ENCODE results near the gene RNU1-4.
A peak's percentile ranks its signal among the peaks of the same experiment; 100 is the strongest.
"Not testable (repeated sequence)": the region's sequence is repeated elsewhere in the genome, so short reads cannot be mapped to it uniquely, and the experiment has no call there.

RNU1-4 gene

DNA sequence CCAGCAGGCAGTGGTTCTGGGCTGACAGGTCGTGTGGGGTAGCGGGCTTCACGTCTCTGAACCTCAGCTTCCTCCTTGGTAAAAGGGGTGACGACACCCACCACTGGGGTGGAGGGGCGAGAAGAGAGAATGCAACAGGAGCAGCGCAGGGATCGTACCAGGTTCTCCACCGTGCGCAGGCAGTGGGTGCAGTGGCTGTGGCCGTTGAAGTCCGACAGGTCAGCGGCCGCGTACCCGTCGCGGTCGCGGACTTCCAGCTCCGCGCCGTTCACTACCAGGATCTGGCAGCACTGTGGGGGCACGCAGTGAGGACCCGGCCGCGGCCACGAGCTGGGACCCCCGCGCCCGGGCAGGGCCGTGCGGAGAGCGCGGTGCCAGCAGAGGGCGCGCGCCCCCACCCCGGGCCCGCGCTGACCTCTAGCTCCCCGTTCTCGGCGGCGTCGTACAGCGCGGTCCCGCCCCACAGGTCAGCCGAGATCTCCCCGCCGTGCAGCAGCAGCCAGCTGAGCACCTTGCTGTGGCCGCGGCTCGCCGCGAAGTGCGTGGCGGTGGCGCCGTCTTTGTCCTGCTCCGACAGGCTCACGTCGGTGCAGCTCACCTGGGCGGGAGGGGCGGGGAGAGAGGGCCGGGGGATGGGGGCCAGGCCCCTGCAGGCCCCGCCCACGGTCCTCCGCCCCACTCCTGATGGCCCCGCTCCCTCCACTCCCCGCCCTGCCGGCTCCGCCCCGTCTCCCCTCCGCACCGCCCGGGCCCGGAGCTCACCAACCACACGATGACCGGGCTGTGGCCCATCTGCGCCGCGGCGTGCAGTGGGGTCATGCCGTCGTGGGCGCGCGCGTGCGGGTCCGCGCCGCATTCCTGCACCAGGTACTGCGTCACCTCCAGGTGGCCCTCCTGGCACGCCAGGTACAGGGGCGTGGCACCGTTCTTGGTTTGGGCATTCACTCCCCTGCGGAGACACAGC, 32.9 kb upstream of the RNU1-4 start:
- H3K4me3 ChIP-seq (ENCODE audit: low read depth, low read length), result not testable (repeated sequence)

DNA sequence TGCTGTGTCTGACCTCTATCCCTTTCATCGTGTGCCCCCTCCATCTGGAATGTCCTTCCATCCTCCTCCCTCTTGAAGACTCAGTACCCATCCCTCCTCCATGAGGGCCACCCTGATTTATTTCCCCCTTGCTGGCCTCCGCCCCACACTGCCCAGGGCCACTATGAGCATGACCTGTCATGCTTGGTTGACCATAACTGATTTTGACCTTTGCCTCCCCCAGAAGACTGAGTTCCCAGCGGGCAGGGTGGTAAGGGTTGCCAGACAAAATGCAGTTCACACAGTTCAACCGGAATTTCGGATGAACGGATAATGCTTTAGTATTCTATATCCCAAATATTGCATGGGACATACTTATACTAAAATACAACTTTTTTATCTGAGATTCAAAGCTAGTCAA, 31.6 kb upstream of the RNU1-4 start:
- not testable (repeated sequence) for H3K4me3 ChIP-seq (ENCODE audit: low read depth, low read length)

DNA sequence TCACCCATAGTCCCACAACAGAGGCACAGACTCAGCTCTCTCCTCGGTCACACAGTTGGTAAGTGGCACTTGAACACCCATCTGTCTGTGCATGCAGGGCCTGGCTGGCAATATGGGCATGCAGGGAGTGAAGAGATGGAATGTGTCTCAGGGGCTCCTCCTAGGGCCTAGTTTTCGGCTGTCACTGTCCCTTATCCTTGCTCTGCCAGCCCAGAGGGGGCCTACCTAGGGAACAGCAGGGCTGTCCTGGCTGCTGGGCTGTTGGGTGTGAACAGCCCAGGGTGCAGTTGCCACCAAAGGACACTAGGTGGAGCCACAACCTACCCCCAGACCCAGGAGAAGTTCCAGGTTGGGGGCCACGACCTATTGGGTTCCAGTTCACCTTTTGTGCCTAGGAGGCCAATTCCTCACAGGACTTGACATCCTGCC, 30.6 kb upstream of the RNU1-4 start:
- TF ChIP-seq, protein P1, sequence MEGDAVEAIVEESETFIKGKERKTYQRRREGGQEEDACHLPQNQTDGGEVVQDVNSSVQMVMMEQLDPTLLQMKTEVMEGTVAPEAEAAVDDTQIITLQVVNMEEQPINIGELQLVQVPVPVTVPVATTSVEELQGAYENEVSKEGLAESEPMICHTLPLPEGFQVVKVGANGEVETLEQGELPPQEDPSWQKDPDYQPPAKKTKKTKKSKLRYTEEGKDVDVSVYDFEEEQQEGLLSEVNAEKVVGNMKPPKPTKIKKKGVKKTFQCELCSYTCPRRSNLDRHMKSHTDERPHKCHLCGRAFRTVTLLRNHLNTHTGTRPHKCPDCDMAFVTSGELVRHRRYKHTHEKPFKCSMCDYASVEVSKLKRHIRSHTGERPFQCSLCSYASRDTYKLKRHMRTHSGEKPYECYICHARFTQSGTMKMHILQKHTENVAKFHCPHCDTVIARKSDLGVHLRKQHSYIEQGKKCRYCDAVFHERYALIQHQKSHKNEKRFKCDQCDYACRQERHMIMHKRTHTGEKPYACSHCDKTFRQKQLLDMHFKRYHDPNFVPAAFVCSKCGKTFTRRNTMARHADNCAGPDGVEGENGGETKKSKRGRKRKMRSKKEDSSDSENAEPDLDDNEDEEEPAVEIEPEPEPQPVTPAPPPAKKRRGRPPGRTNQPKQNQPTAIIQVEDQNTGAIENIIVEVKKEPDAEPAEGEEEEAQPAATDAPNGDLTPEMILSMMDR (IDR thresholded peaks at IDR 0.05; ENCODE audit: borderline replicate concordance, insufficient read depth, low read depth, low read length), result peak; percentile 57
- H3K4me3 ChIP-seq (ENCODE audit: low read depth, low read length), result not testable (repeated sequence)

DNA sequence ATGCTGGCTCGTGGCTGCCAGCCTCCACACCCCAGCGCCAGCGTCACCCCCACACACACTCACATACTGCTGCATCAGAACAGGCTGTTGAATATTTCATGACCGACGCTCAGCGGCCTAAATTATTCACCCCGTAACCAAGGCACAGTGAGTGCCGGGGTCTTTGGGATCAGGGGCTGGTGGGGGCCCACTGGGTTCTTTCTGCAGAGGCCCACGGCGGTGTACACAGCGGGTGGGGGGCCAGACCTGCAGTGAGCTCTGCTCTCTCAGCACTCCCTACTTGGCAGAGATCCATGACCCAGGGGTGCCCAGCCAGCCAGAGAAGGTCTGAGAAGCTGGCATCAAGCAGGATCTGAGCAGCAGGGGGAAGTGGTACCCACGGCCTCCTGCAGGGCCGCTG, 29.7 kb upstream of the RNU1-4 start:
- H3K4me3 ChIP-seq (ENCODE audit: low read depth, low read length), result not testable (repeated sequence)

DNA sequence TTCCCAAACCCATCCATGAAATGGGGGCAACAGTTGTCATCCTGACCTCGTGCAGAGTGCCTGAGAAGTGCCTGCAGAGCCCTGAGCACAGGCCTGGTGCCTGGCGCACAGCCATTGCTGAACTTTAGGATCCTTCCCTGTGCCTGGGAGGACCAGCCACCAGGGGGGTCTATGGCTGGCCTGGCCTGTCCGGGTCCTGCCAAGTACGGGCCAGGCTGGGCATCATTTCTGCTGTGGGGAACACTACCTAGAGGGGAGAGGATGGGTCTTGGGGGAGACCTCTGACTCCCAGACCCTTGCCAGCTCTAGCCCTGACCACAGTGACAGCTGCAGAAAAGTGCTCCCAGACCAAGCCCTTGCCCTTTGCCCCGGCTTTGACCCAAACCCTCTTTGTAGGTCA, 28.2 kb upstream of the RNU1-4 start:
- H3K4me3 ChIP-seq (ENCODE audit: low read depth, low read length), result not testable (repeated sequence)

DNA sequence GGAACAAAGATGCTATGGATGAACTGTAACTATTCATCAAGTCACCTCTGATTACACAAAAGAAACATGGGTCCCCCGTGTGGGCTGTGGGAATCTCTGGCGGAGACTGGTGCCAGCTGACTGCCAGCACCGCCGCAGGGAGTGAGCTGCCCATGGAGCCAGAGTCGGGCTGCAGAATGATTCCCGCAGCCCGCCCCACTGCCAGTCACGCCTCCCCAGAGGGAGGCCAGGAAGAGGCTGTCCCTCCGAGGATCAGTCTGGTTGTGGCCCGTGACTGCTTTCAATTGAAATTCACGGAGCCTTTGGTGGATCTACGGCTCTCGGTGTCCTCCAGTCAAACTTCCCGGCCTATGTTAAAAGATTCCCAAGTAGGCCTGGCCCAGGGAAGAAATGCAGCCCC, 27.7 kb upstream of the RNU1-4 start:
- H3K4me3 ChIP-seq (ENCODE audit: low read depth, low read length), result not testable (repeated sequence)

DNA sequence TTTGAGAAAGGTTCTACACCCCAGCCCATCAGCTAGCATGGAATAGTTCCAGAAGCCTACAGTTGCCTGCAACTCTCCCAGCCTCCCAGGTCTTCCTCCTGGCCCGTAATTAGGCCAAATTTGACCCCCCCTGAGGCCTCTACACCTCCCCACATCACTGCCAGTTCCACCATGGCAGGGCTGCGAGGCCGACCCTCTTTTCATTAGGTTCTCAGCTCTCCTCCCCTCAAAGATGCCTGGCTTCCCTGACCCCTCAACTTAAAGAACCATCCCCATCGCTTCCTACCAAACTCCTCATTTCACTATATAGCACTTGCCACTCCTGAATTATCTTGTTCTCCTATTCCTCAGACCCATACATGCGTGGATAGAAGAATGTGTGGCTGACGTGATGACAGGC, 27.3 kb upstream of the RNU1-4 start:
- not testable (repeated sequence) for H3K4me3 ChIP-seq (ENCODE audit: low read depth, low read length)

DNA sequence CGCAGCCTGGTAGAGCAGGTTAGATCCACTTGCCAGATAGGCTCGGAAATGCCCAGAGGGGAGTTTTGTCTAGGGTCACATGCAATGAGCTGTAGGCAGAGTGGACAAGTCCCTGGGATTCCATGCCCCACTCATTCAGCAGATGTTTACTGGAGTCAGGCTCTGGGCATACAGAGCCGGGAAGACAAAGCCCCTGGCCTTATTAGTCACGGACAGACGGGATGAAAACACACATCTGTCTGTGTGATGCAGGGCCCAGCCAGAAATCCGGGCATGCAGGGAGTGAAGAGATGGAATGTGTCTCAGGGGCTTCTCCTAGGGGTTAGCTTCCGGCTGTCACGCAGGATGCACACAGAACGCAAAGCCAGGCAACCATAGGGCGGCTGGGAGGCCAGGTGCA, 26.8 kb upstream of the RNU1-4 start:
- not testable (repeated sequence) for H3K4me3 ChIP-seq (ENCODE audit: low read depth, low read length)

DNA sequence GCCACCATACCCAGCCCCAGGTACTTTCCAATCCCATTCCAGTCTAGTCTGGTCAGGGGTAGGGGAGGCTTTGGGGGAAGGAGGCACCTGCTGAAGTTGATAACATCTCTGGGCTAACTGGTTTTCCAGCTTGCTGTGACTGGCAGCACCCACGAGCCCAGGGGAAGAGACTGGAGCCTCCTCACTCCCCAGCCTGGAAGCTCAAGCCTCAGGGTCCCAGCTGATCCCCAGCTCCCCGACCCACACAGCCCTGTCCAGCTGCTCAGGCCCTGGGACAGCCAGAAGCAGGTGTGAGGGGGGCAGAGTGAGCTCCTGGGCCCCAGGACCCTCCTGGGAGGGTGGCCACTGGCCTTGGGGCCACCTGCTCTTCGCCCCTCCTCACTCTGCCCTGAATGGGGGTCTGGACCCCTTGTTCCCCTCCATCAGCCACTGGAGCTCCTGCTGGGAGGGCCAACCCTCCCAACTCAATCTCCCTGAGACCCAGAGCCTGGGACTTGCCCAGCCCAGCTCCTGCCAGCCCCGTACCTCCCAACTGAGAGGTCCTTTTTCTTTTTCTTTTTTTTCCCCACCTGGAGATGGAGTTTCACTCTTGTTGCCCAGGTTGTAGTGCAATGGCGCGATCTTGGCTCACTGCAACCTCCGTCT, 23.5 kb upstream of the RNU1-4 start:
- no peak overlapping the region for H3K4me3 ChIP-seq (ENCODE audit: low read depth, low read length)
- TF ChIP-seq, protein P1 (IDR thresholded peaks at IDR 0.05; ENCODE audit: borderline replicate concordance, insufficient read depth, low read depth, low read length), result no peak

DNA sequence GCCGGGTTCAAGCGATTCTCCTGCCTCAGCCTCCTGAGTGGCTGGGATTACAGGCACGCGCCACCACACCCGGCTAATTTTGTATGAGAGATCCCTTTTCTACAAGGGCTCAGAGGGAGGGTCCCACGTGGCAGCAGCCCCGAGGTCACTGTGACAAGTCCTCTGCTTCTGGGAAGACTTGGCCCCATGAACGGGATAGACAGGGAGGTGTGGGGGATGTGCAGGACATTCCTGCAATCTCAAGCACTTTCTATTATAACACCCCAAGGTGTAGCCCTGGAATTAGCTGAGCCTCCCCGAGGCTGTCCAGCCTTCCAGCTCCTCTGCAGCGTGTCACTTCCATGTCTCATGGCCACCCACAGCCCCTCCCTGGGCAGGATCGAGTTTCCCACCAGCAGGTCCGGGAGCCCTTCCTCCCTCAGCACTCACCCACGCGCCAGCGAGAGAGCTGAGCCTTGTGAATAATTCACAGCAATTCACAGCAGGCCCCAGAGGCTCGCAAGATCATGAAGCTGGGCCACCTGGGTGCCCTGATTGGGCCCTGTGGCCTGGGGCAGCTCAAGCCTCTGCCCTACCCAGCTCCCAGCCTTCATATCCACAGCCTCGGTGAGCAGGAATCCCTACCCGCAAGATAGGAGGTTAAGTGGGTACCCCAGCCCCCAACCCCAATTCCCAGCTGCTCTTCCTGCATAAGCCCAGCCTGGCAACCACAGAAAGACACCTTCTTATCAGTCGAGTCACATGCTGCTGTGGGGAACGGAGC, 22.8 kb upstream of the RNU1-4 start:
- no peak overlapping the region for H3K4me3 ChIP-seq (ENCODE audit: low read depth, low read length)
- TF ChIP-seq, protein P1 (IDR thresholded peaks at IDR 0.05; ENCODE audit: borderline replicate concordance, insufficient read depth, low read depth, low read length), result no peak

DNA sequence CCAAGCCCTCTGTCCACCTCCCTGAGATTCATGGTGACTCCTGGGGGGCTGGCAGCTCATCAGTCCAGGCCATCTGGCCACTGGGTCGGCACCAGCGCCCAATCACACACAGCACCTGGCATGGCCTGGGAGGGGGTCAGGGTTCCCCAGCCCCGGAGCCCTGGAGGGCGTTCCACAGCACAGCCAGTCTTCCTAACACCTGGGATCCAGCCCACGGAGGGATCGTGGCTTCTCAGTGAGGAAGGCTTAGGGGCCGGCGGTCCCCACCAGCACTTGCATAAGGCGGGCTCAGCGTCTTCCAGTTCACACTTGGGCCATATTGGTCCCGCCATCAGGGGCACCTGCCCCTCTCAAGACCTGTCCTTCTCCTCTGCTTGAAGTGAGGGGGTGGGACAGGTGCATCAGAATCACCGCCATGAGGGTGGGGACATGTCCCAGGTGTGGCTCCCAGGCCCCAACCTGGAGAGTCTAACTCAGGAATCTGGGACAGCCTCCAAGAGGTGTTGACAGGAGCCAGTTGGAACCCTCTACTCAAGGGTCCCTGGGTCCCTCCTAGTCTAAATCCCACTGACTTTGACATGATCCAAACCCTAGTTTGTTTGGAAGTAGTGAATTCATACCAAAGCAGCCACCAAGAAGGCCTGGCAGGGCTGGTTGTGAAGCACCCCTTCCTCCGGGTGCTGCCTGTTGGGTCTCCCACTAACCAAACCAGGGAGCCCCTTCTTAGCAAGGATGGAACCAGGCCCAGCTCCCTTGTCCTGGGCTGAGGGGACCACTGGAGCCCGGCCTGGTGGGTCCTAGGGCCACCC, 22.0 kb upstream of the RNU1-4 start:
- peak overlapping the region; percentile 5 for H3K4me3 ChIP-seq (ENCODE audit: low read depth, low read length)

All from GM12875 (cell line).